NCI-H1930 (cell line): ENCODE measurements around the gene OR52W1.

Experiments used
- DNase-seq, 2 experiments: peaks; one replicate each; lab custom pipeline; 2025; lab: John Stamatoyannopoulos, UW

OR52W1 gene

GRCh38 chr11:6199174-6199810, at the start of gene OR52W1:
Gene OR52W1, plus strand, starts transcription at chr11:6199224. Its CDS starts 0 bp downstream, at chr11:6199224.
- no peak for DNase-seq

GRCh38 chr11:6151117-6151516, 47.9 kb upstream of the OR52W1 start:
- DNase-seq, result no peak

- no peak for DNase-seq
Observed at GRCh38 chr11:6152126-6152525, 46.9 kb upstream of the OR52W1 start.

- no peak for DNase-seq
Observed at GRCh38 chr11:6156628-6157359, 42.2 kb upstream of the OR52W1 start.

GRCh38 chr11:6170226-6170625, 28.8 kb upstream of the OR52W1 start, which contains the start of gene OR52B2:
Gene OR52B2, minus strand, starts transcription at chr11:6170326. Its CDS starts 0 bp downstream, at chr11:6170326.
- DNase-seq, result no peak

- DNase-seq, result no peak
Observed at GRCh38 chr11:6175440-6175839, 23.6 kb upstream of the OR52W1 start.

- no peak for DNase-seq
Observed at GRCh38 chr11:6191742-6192141, 7.3 kb upstream of the OR52W1 start.

GRCh38 chr11:6194065-6194581, 4.9 kb upstream of the OR52W1 start:
- no peak for DNase-seq

GRCh38 chr11:6196396-6196795, 2.6 kb upstream of the OR52W1 start:
- no peak for DNase-seq

- no peak for DNase-seq
Observed at GRCh38 chr11:6197466-6198200, 1.4 kb upstream of the OR52W1 start.

GRCh38 chr11:6200975-6201374, 2.0 kb downstream of the OR52W1 start:
- no peak for DNase-seq

- no peak for DNase-seq
Observed at GRCh38 chr11:6201481-6201880, 2.5 kb downstream of the OR52W1 start.

GRCh38 chr11:6202041-6202440, 3.0 kb downstream of the OR52W1 start:
- no peak for DNase-seq

GRCh38 chr11:6203327-6203726, 4.3 kb downstream of the OR52W1 start:
- no peak for DNase-seq

- DNase-seq, result no peak
Observed at GRCh38 chr11:6204706-6205105, 5.7 kb downstream of the OR52W1 start.

GRCh38 chr11:6205366-6205765, 6.3 kb downstream of the OR52W1 start, which contains the start of gene C11orf42:
Gene C11orf42, plus strand, starts transcription at chr11:6205557. Its CDS starts 59 bp downstream, at chr11:6205616.
- no peak for DNase-seq

GRCh38 chr11:6206456-6207180, 7.6 kb downstream of the OR52W1 start:
- DNase-seq, result no peak

- DNase-seq, result no peak
Observed at GRCh38 chr11:6209801-6210200, 10.8 kb downstream of the OR52W1 start.

GRCh38 chr11:6210274-6210955, 11.4 kb downstream of the OR52W1 start:
- no peak for DNase-seq

- DNase-seq, result no peak
Observed at GRCh38 chr11:6214530-6214929, 15.5 kb downstream of the OR52W1 start.

GRCh38 chr11:6216501-6216900, 17.5 kb downstream of the OR52W1 start:
- no peak for DNase-seq
